Smooth muscle cell (in vitro differentiated cells): ENCODE data around the gene SYCE1L. TPM values are rescaled to one million over a fixed set of nuclear protein-coding genes. Genes with fewer than 3 reads are reported as not detected.
A peak's percentile ranks its signal among the peaks of the same experiment; 100 is the strongest.
"Not testable (repeated sequence)": the region's sequence is repeated elsewhere in the genome, so short reads cannot be mapped to it uniquely, and the experiment has no call there.

Experiments used
- DNase-seq: peaks from one replicate; lab custom pipeline; 2025; ENCODE audit not compliant: unreplicated experiment; lab: John Stamatoyannopoulos, UW
- H2AFZ ChIP-seq: fragments of 200-600 bp; sonication (generic); 2 replicates; pipeline ENCODE4 v1.6.0; 2016; ENCODE audit warnings: antibody characterized with exemption, low read depth, mild to moderate bottlenecking
- H3F3A ChIP-seq: fragments of 200-600 bp; sonication (generic); 2 replicates; pipeline ENCODE4 v1.6.0; 2017; ENCODE audit warnings: antibody characterized with exemption, low read depth
- H3K27ac ChIP-seq: fragments of 200-600 bp; sonication (generic); 2 replicates; pipeline ENCODE4 v1.5.1; 2016; ENCODE audit warnings: low read depth, mild to moderate bottlenecking
- H3K27me3 ChIP-seq: fragments of 200-600 bp; sonication (generic); 2 replicates; pipeline ENCODE4 v1.6.1; 2016; ENCODE audit warnings: low read depth, mild to moderate bottlenecking
- H3K36me3 ChIP-seq: fragments of 200-600 bp; sonication (generic); 2 replicates; pipeline ENCODE4 v1.5.1; 2016; ENCODE audit warnings: low read depth
- H3K4me1 ChIP-seq: fragments of 200-600 bp; sonication (generic); 2 replicates; pipeline ENCODE4 v1.5.1; 2016; ENCODE audit warnings: low read depth
- H3K4me2 ChIP-seq: fragments of 200-600 bp; sonication (generic); 2 replicates; pipeline ENCODE4 v1.6.0; 2016; ENCODE audit warnings: mild to moderate bottlenecking
- H3K4me3 ChIP-seq: fragments of 200-600 bp; sonication (generic); 2 replicates; pipeline ENCODE4 v1.5.1; 2016; ENCODE audit warnings: mild to moderate bottlenecking
- H3K79me2 ChIP-seq: fragments of 200-600 bp; sonication (generic); 2 replicates; pipeline ENCODE4 v1.6.0; 2016; ENCODE audit warnings: low read depth, mild to moderate bottlenecking
- H3K9ac ChIP-seq: fragments of 200-600 bp; sonication (generic); 2 replicates; pipeline ENCODE4 v1.6.0; 2016; ENCODE audit warnings: low read depth
- H3K9me3 ChIP-seq: fragments of 200-600 bp; sonication (generic); replicated peaks from 2 replicates; pipeline ENCODE4 v1.5.1; 2016; ENCODE audit warnings: low read depth
- H4K20me1 ChIP-seq: fragments of 200-600 bp; sonication (generic); 2 replicates; pipeline ENCODE4 v1.6.0; 2016; ENCODE audit warnings: low read depth
- WGBS: methylation state at CpG from one replicate; pipeline ENCODE4 v1.1.7; 2016; ENCODE audit warnings: low lambda C conversion rate; 5-methylcytosine and 5-hydroxymethylcytosine counted together
- polyA plus RNA-seq: library from polyadenylated mRNA; unstranded; fragments of >200 nt; fragmentation: Nextera tagmentation; extraction: Ambion mirVana; gene quantifications from 2 replicates; pipeline ENCODE4 v1.2.1, GENCODE V29; 2016
- total RNA-seq: library from RNA; depleted of rRNA; stranded (reverse); fragments of >200 nt; gene quantifications from 2 replicates; pipeline ENCODE4 v1.2.3, GENCODE V29; 2014
- TF ChIP-seq, protein P1 (sequence below): fragments of 200-600 bp; sonication (generic); IDR thresholded peaks from 2 replicates; pipeline ENCODE4 v1.5.1; 2017; ENCODE audit warnings: borderline replicate concordance, mild to moderate bottlenecking, antibody characterized with exemption; ENCODE audit not compliant: insufficient read depth, poor library complexity, severe bottlenecking

The SYCE1L gene
- total and polyA plus RNA-seq, 2 experiments from 2014 or later = 1.6 to 3.8 TPM

- WGBS = 85% methylated on average over 5 of the region's 5 CpGs
- TF ChIP-seq, protein P1, sequence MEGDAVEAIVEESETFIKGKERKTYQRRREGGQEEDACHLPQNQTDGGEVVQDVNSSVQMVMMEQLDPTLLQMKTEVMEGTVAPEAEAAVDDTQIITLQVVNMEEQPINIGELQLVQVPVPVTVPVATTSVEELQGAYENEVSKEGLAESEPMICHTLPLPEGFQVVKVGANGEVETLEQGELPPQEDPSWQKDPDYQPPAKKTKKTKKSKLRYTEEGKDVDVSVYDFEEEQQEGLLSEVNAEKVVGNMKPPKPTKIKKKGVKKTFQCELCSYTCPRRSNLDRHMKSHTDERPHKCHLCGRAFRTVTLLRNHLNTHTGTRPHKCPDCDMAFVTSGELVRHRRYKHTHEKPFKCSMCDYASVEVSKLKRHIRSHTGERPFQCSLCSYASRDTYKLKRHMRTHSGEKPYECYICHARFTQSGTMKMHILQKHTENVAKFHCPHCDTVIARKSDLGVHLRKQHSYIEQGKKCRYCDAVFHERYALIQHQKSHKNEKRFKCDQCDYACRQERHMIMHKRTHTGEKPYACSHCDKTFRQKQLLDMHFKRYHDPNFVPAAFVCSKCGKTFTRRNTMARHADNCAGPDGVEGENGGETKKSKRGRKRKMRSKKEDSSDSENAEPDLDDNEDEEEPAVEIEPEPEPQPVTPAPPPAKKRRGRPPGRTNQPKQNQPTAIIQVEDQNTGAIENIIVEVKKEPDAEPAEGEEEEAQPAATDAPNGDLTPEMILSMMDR = peak; percentile 80
- Histone ChIP-seq H3K9ac (no peak overlapping the region), H3K27me3 (peaks cover 24% of the 10 kb centered on the region), H3F3A (no peaks in the 10 kb centered on the region), H3K4me2 (no peak overlapping the region), H3K4me3 (no peak overlapping the region), H2AFZ (no peak overlapping the region), H3K9me3 (no peaks in the 10 kb centered on the region), H3K36me3 (no peaks in the 10 kb centered on the region), H4K20me1 (no peaks in the 10 kb centered on the region), H3K79me2 (no peaks in the 10 kb centered on the region), H3K27ac (no peak overlapping the region), H3K4me1 (no peaks in the 10 kb centered on the region)
- no peak for DNase-seq
Observed at GRCh38 chr16:77171745-77172635, 27.2 kb upstream of the SYCE1L start.

GRCh38 chr16:77172951-77173350, 26.3 kb upstream of the SYCE1L start:
- Histone ChIP-seq H3K4me2 (no peak overlapping the region), H3K9me3 (no peaks in the 10 kb centered on the region), H3K27me3 (peaks cover 26% of the 10 kb centered on the region), H2AFZ (no peak overlapping the region), H3K4me1 (no peaks in the 10 kb centered on the region), H3K79me2 (no peaks in the 10 kb centered on the region), H4K20me1 (no peaks in the 10 kb centered on the region), H3K27ac (no peak overlapping the region), H3K4me3 (no peak overlapping the region), H3K36me3 (no peaks in the 10 kb centered on the region), H3F3A (no peaks in the 10 kb centered on the region), H3K9ac (no peak overlapping the region)
- TF ChIP-seq, protein P1 = no peak
- no peak for DNase-seq

DNA sequence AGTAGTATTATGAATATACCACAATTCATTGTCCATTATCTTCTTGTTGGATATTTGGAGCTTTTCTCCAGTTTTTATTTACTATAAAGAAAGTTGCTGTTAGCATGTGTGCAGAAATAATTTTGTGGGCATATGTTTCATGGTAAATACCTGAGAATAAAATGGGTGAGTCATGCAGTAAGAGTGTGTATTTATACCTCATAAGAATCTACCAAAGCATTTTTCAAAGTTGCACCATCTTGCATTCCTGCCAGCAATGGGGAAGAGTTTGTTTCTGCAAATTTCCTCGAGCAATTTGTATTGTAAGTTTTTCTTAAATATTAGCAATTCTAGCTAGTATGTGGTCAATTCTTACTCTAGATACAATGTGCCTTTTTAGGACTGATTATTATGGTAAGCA, 16.1 kb upstream of the SYCE1L start:
- Histone ChIP-seq H4K20me1 (no peaks in the 10 kb centered on the region), H3K4me1 (no peaks in the 10 kb centered on the region), H3K36me3 (no peaks in the 10 kb centered on the region), H2AFZ (no peak overlapping the region), H3K27ac (no peak overlapping the region), H3K9me3 (no peaks in the 10 kb centered on the region), H3K4me2 (no peak overlapping the region), H3F3A (no peaks in the 10 kb centered on the region), H3K79me2 (no peaks in the 10 kb centered on the region), H3K27me3 (peaks cover 18% of the 10 kb centered on the region), H3K9ac (no peak overlapping the region), H3K4me3 (no peak overlapping the region)
- TF ChIP-seq, protein P1 = no peak
- no peak for DNase-seq
- WGBS = 78% methylated on average over 1 of the region's 1 CpG

DNA sequence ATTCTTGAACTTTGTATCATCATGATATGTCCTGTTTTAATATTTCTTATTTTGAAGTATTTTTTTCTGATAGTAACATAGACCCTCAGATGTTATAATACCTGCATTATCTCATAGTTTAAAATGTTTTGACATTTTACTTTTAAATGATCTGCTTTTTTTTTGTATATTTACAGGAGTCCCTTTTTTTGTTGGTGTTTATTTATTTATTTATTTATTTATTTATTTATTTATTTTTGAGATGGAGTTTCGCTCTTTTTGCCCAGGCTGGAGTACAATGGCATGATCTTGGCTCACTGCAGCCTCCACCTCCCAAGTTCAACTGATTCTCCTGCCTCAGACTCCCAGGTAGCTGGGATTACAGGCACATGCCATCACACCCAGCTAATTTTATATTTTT, 12.9 kb upstream of the SYCE1L start:
- not testable (repeated sequence) for H3F3A ChIP-seq, DNase-seq, H2AFZ ChIP-seq, H3K9ac ChIP-seq, H4K20me1 ChIP-seq, H3K4me1 ChIP-seq, H3K9me3 ChIP-seq, H3K4me2 ChIP-seq, H3K36me3 ChIP-seq, H3K4me3 ChIP-seq, H3K27ac ChIP-seq, H3K79me2 ChIP-seq
- peaks cover 12% of the 10 kb centered on the region for H3K27me3 ChIP-seq
- 95% methylated on average over 1 of the region's 1 CpG for WGBS
